GM12864 (cell line): ENCODE results near the gene TAOK2.

ENCODE experiments used
- DNase-seq: peaks from one replicate; pipeline ENCODE4 v3.0.0-alpha.2; 2011; ENCODE audit warnings: low read depth
- H3K4me3 ChIP-seq: 2 replicates; pipeline ENCODE4 v1.5.1; 2011; ENCODE audit warnings: mild to moderate bottlenecking, low read depth, low read length, control low read depth
- TF ChIP-seq, protein P1 (sequence below): IDR thresholded peaks from 2 replicates; pipeline ENCODE4 v1.5.1; 2011; ENCODE audit warnings: low read depth, mild to moderate bottlenecking, moderate library complexity, low read length, control low read depth, inconsistent platforms; ENCODE audit errors: missing control alignments

Gene TAOK2

DNA sequence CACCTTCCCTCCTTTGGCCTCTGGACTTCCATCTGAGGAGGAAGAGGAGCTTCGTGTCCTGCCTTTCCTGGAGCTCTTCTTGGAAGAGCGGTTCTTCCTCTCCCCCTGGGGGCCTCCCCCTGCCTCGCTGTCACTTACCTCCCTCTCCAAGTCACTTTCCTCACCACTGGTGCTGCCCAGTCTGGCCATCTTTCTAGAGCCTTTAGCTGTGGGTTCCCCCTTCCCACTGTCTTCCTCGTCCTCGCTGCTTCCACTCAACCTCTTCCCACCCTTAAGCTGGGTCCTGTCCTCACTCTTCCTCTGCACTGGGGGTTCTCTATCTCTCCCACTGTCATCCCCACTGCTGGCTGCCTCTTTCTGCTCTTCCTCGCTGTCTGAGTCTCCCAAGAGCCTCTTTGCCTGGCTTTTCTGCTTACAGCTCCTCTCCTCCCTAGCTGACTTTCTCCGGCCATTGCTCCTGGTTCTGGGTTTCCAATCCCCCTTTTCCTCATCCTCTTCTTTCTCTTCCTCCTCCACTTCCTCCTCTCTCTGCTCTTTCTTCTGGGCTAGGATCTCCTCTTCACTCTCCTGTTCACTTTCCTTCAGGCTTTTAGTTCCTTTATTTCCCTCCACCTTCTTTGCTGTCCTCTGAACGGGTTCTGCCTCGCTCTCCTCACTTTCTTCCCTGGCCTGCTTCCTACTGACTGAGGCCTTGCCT, 20.4 kb downstream of the TAOK2 start:
- peak overlapping the region; percentile 80; the same call in 1 of the 2 replicates for H3K4me3 ChIP-seq

DNA sequence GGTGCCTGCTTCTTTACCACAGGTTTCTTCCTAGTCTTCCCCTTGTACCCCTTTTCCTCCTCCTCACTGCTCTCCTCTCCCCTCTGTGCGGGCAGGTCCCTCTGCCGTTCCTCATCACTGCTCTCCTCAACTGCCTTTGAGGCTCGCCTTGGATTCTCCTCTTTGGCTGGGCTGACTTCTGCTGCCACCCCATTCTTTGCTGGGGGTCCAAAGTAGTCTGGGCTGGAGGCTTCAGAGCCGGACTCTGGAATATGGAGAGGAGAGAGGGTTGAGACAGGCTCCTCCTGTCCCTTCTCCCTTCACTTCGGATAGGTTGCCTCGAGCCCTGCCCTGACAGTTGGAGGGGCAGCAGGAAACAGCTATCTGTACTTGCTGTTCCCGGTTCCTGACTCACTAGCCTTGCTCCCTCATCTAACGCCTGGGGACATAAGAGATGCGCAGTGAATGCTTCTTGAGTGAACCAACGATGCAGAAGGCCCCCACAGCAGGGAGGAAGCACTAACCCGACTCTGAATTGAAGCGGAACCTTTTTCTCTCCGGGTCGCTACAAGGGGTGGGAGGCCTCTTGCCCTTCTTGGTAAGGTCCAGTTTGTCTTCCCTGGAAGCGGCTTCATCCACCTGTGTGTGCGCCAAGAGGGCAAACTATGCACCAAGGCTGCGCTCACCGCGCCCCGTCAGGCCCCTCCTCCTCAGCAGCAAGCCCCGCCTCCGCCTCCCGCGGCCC, 21.1 kb downstream of the TAOK2 start:
- TF ChIP-seq, protein P1, sequence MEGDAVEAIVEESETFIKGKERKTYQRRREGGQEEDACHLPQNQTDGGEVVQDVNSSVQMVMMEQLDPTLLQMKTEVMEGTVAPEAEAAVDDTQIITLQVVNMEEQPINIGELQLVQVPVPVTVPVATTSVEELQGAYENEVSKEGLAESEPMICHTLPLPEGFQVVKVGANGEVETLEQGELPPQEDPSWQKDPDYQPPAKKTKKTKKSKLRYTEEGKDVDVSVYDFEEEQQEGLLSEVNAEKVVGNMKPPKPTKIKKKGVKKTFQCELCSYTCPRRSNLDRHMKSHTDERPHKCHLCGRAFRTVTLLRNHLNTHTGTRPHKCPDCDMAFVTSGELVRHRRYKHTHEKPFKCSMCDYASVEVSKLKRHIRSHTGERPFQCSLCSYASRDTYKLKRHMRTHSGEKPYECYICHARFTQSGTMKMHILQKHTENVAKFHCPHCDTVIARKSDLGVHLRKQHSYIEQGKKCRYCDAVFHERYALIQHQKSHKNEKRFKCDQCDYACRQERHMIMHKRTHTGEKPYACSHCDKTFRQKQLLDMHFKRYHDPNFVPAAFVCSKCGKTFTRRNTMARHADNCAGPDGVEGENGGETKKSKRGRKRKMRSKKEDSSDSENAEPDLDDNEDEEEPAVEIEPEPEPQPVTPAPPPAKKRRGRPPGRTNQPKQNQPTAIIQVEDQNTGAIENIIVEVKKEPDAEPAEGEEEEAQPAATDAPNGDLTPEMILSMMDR: no peak
- peak overlapping the region; percentile 80 for H3K4me3 ChIP-seq
- no peak for DNase-seq

More for the DNA sequence above, 20.4 kb downstream of the TAOK2 start:
- no peak for DNase-seq
- TF ChIP-seq, protein P1: no peak

DNA sequence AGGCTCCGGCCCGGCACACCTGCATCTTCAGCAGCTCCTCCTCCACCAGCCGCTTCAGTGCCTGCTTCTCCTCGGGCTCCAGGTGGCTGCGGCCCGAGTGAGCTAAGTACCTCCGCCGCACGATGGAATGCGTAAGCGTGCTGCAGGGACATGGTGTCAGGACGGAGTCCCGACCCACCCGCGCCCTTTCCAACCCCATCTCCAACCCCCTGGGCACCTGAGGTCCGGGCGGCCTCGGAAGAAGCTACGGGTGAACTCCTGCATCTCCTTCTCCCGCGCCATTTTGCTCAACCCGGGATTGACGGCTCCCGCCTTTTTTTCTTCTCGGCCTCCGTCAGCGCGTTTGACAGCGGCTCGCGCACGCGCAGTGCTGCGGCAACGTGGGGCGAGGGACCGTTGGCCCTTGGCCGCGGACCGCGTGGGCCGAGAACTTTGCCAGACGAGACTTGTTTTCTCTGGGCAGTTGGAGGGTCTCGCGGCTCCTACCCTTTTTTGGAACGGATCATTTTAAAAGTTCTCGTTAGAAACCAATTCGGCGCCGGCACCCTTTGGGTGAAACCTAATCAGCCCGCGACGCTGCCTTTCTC, 21.7 kb downstream of the TAOK2 start, which contains the start of gene HIRIP3:
Gene HIRIP3 (minus strand): TSS at position 294 of the 587 bp plus-strand sequence. CDS start 12 bp downstream, at position 282.
- peak; percentile 47 for DNase-seq
- peak within 1 kb of the TSS; percentile 80 for H3K4me3 ChIP-seq
- TF ChIP-seq, protein P1: no peak

DNA sequence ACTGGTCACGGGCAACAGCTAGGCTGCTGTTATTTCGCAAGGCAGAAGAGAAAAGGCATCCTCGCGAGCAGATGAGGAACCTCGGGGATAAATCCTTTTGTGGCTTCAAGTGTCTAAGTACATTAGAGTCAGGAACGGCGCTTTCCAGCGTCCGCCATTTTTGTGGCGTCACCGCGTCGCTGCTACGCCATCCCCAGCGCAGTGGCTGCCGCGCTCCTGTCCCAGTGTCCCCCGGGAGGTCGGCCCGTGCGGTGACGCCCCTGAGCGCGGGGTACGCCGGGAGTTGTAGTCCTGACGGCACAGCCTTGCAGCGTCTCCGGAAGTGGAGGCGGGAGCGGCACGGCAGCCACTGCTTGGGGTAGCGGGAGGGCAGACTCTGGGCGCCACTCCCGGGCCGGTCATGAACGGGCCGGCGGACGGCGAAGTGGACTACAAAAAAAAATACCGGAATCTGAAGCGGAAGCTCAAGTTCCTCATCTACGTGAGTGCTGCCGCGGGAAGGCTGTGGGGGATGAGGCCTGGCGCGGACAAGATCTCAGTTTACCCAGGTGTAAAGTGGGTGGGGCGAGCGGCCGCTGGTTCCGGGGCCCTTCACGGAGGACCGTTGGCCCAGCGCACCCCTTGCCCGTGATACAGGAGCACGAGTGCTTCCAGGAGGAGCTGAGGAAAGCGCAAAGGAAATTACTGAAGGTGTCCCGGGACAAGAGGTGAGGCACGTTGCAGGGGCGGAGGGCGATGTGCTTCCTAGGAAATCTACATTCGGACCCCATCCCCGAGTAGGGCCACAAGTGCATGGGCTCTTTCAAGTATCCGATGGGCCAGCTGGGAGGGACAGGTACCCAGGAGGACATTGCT, 22.5 kb downstream of the TAOK2 start, which contains the start of gene INO80E:
Gene INO80E (plus strand): TSS at position 331 of the 855 bp plus-strand sequence. CDS start 70 bp downstream, at position 401.
- peak within 1 kb of the TSS; percentile 80 for H3K4me3 ChIP-seq
- DNase-seq: peak; percentile 91
- TF ChIP-seq, protein P1: no peak

DNA sequence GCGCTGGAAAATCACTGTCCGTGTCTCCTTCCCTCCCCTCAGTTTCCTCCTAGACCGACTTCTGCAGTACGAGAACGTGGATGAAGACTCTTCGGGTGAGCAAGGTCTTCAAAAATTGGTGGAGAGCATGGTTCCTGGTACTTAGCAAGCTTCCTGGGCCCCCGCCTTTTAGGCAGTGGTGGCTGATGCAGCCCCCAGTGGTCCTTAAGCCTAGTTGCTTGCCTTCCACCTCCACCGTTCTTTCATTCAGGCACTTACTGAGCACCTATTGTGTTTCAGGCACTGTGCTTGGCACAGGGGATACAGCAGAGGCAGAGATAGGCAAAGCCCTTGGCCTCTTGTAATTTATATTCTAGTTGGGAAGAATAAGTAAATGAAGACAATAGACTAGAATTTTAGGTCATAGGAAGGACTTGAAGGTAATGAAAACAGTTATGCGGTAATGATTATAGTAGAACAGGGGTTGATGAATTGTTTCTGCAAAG, 23.1 kb downstream of the TAOK2 start:
- peak overlapping the region; percentile 80 for H3K4me3 ChIP-seq
- TF ChIP-seq, protein P1: no peak
- no peak for DNase-seq

DNA sequence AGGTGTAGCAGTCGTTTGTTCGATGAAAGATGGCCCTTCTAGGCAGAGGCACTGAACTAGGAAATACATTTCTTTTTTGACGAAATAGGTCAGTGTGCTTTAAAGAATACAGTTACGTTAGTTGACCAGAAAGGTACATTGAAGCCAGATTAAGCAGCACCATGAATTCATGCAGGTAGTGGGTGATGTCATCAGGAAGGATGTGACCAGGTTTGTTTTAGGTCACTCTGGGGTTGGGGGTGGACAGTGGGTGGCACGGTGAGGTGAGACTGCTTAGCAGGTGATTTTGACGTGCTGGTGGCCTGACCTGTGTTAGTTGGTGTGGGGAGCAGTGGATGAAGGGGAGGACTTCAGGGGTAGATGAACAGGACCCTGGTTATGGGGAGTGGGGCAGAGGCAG, 25.9 kb downstream of the TAOK2 start:
- TF ChIP-seq, protein P1: no peak
- DNase-seq: no peak
- H3K4me3 ChIP-seq: no peak overlapping the region
